HepG2 (cell line): ENCODE data around the gene SLC5A10. TPM values are rescaled to one million over a fixed set of nuclear protein-coding genes. Genes with fewer than 3 reads are reported as not detected.

Source experiments
- ATF1 ChIP-seq: IDR thresholded peaks from 2 replicates; pipeline ENCODE4 v1.6.1; 2016; ENCODE audit warnings: mild to moderate bottlenecking, control low read depth
- BATF2 ChIP-seq: sonication (generic); formaldehyde crosslinking; IDR thresholded peaks from 2 replicates; pipeline ENCODE4 v1.8.0; 2022; ENCODE audit warnings: mild to moderate bottlenecking, missing genetic modification reagents, moderate library complexity
- CENPT ChIP-seq: sonication (generic); formaldehyde crosslinking; IDR thresholded peaks from 2 replicates; pipeline ENCODE4 v1.8.0; 2022; ENCODE audit warnings: low read depth, mild to moderate bottlenecking, moderate library complexity, missing genetic modification reagents
- ELK4 ChIP-seq: sonication (generic); formaldehyde crosslinking; IDR thresholded peaks from 2 replicates; pipeline ENCODE4 v1.9.0; 2021; ENCODE audit warnings: missing genetic modification reagents, borderline replicate concordance
- HOXA7 ChIP-seq: sonication (generic); formaldehyde crosslinking; IDR thresholded peaks from 2 replicates; pipeline ENCODE4 v1.8.1; 2022; ENCODE audit warnings: mild to moderate bottlenecking, missing genetic modification reagents, moderate library complexity
- NR2F1 ChIP-seq, 2 experiments: fragments of 450-650 bp in 1 of 2; formaldehyde crosslinking in 1 of 2; IDR thresholded peaks; 2 replicates each; pipeline versions ENCODE4 v1.5.0 to v1.6.1; 2016 to 2020; ENCODE audit warnings: mild to moderate bottlenecking in 1 of 2, missing compliant biosample characterization in 1 of 2, missing genetic modification reagents in 1 of 2, moderate library complexity in 1 of 2
- PRDM10 ChIP-seq: sonication (generic); formaldehyde crosslinking; IDR thresholded peaks from 2 replicates; pipeline ENCODE4 v1.4.0; 2020; ENCODE audit warnings: low read depth, missing genetic modification reagents
- RERE ChIP-seq: IDR thresholded peaks from 2 replicates; pipeline ENCODE4 v1.6.1; 2016; ENCODE audit warnings: low read depth, missing genetic modification reagents, missing compliant biosample characterization
- SUZ12 ChIP-seq: fragments of 150-350 bp; IDR thresholded peaks from 2 replicates; pipeline ENCODE4 v1.6.1; 2014; ENCODE audit warnings: low read depth, low read length
- ZNF609 ChIP-seq: sonication (generic); formaldehyde crosslinking; IDR thresholded peaks from 2 replicates; pipeline ENCODE4 v1.4.0; 2020; ENCODE audit warnings: mild to moderate bottlenecking, missing genetic modification reagents, borderline replicate concordance
- ZNF775 ChIP-seq: sonication (generic); formaldehyde crosslinking; IDR thresholded peaks from 2 replicates; pipeline ENCODE4 v1.4.0; 2020; ENCODE audit warnings: missing genetic modification reagents, mild to moderate bottlenecking, moderate library complexity, borderline replicate concordance
- ZNF850 ChIP-seq: sonication (generic); formaldehyde crosslinking; conservative IDR thresholded peaks from 2 replicates; pipeline ENCODE4 v1.9.0; 2021; ENCODE audit warnings: mild to moderate bottlenecking, missing genetic modification reagents
- polyA plus RNA-seq, 8 experiments: library from polyadenylated mRNA; depleted of rRNA in 3 of 8; stranded (reverse) in 7 of 8; unstranded in 1 of 8; fragments of >200 nt; fragmentation: Illumina TruSeq in 4 of 8; extraction: Trizol in 4 of 8; gene quantifications; 2 replicates each; pipeline versions ENCODE4 v1.2.1 to v1.2.3, GENCODE V29; 2011 to 2016; ENCODE audit warnings: low read depth in 4 of 8, missing spikeins in 1 of 8, mixed read lengths in 1 of 8; ENCODE audit not compliant: insufficient read depth in 1 of 8
- total RNA-seq, 5 experiments: library from RNA; depleted of rRNA; stranded (reverse); fragments of >200 nt; fragmentation: Illumina TruSeq; extraction: Trizol; gene quantifications; 2 replicates each; pipeline ENCODE4 v1.2.3, GENCODE V29; 2016; ENCODE audit warnings: low read depth in 1 of 5

Gene SLC5A10
- total and polyA plus RNA-seq, 2 of the 13 experiments (the other 11 are each of a cell fraction or from before 2014, with no cell fraction given): 0.05 TPM; not detected in 1

GRCh38 chr17:18988546-18989173, 36.7 kb downstream of the SLC5A10 start (continued):
- TF ChIP-seq ZNF609 (CRISPR knock-in tag): peak; percentile 95
- TF ChIP-seq BATF2 (CRISPR knock-in tag): no peak
- TF ChIP-seq ZNF850: no peak
- no peak for TF ChIP-seq ATF1 (CRISPR knock-in tag)
- peak; percentile 75 to 77 for TF ChIP-seq NR2F1 (CRISPR knock-in tag; IDR thresholded peaks at IDR 0.05)
- TF ChIP-seq ZNF775 (CRISPR knock-in tag): no peak; the same call in 1 of the 2 replicates
- no peak for TF ChIP-seq HOXA7 (CRISPR knock-in tag)
- peak; percentile 87 for TF ChIP-seq RERE (CRISPR knock-in tag)
- TF ChIP-seq SUZ12: no peak
- TF ChIP-seq ELK4 (CRISPR knock-in tag): 0 out of 2 replicates have a peak, but pooled peaks have one; percentile 63
- TF ChIP-seq CENPT (CRISPR knock-in tag): no peak
- TF ChIP-seq PRDM10 (CRISPR knock-in tag): peak; percentile 88
